Esophagus muscularis mucosa (tissue), 3 donors: ENCODE measurements around the gene UBAP1L.

Experiments
- CTCF ChIP-seq, 3 experiments: fragments of 200-600 bp in 2 of 3; fragments of 450-650 bp in 1 of 3; sonication (generic) in 2 of 3; IDR thresholded peaks; one replicate each; pipeline ENCODE4 v1.5.1; 2017 to 2019; ENCODE audit warnings: antibody characterized with exemption in 3 of 3, mild to moderate bottlenecking in 2 of 3, moderate library complexity in 1 of 3
- POLR2A ChIP-seq: fragments of 450-650 bp; IDR thresholded peaks from one replicate; pipeline ENCODE4 v1.6.1; 2017; ENCODE audit warnings: antibody characterized with exemption, moderate library complexity, mild to moderate bottlenecking, low read depth

- TF ChIP-seq CTCF (IDR thresholded peaks at IDR 0.05): peak; percentile 34 to 45 (median 42)
- TF ChIP-seq POLR2A: no peak
Observed at GRCh38 chr15:65085990-65086679, 28.9 kb downstream of the UBAP1L start.
